ENCODE measurements around the gene ODF2.

ODF2 gene

DNA sequence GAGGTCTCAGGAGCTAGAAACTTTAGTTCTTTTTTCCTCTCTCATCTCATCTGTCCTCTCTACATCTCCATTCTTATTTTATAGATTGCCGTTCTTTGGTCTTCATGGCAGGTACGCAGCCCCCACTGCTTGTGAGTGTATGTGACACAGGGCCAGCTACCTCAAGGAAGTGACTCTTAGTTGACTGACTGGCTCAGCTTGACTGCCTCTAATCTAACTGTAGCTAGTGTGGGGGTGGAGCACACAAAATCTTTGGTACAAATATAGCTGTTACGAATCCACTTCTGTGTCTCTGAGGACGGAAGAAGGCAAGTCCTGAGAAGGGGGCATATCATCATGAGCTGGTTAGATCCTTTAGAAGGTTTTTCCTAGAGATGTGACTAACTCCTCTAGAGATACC, 76.8 kb downstream of the ODF2 start:
- DNase-seq = no peak

DNA sequence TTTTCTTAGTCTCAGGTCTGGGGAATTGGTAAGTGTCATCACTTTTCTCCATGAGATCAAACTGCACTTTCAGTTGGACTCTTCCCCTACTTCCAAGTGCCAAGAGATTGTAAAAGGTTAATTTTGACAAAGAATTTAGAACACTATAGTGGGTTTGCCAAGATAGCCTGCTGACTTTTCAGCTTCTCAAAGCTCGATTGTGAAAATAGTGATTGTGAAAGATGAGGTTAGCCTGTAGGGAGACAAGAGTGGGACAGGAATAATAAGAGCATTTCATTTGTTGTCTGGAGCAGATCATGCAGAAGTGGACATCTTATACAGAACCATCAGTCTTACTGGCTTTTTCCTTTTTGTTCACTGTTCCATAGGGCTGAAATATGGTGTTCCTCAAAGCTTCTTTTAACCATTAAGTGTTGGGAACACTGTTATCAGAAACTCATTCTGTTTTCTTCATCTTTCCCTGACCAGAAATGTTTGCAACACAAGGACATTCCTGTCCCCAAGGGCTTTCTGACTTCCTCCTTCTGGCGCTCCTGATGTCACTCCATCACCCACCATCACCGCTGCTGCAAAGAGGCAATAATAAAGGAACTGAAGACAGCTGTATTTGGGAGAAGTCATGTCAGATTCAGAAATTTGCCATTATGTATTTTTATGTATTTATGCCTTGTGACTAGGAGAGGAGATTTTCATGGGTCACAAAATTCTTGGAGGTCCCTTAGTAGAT, 85.0 kb downstream of the ODF2 start:
- no peak for DNase-seq

DNA sequence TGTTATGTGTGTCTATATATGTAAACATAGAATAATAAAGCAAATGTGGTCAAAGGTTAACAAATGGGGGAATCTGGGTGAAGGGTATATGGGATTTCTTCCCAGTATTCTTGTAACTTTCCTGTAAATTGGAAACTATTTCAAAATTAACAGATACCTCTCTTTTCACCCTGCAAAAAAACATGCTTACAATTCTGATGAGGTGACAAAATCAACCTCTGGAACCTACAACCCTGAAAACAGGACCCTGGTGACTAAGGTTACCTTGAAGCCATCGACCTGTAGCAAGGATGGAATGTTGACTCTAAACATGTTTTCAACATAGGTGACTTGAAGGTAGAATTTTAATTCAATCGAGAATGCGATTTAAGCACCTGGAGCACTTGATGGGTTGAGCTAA, 90.7 kb downstream of the ODF2 start:
- DNase-seq = no peak

DNA sequence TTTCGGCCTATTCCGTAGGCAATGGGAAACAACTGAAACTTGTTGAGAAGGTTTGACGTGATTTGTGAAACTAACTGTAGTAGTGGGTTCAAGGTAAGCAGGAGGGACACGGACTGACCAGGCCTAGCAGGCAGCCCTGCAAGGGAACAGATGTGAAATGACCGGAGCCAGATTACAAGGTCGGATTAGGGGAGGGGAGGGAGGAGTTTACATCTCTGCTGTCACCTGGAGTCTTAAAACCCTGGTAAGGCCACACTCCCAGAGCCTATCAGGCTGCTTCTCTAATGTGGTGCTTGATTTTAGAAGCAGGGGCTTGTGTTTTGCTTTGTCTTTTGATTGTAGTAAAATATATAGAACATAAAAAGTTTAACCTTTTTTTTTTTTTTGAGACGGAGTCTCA, 93.1 kb downstream of the ODF2 start:
- no peak for DNase-seq

DNA sequence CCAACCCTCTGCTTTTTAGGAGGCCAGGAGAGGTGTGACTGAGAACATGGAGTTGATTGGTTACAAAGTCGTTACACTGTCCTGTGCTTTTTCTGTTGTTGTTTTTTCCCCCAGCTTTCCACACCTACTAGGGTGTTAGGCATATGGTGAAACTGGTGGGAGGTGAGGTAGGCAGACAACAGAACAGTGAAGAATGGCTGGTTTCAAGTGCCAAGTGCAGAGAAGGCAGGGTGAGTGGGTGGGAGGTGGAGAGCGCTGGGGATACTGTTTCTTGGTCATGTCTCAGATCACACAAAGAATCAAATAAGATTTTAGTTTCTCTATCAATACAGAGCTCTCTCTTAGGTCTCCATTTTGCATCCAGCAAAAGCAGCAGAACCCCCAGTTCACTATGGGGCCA, 94.4 kb downstream of the ODF2 start:
- no peak for DNase-seq

Measured in NCI-H526 treated with DMSO at 0.1 percent for 48 hours (cell line).